HG02852 (cell line): ENCODE results near the gene ARL2BP.

Experiments
- ATAC-seq: cut with Tn5 transposase; IDR thresholded peaks from one replicate; pipeline ENCODE4 v1.9.1; 2021; ENCODE audit warnings: mild to moderate bottlenecking, moderate library complexity; ENCODE audit not compliant: unreplicated experiment

The ARL2BP gene

DNA sequence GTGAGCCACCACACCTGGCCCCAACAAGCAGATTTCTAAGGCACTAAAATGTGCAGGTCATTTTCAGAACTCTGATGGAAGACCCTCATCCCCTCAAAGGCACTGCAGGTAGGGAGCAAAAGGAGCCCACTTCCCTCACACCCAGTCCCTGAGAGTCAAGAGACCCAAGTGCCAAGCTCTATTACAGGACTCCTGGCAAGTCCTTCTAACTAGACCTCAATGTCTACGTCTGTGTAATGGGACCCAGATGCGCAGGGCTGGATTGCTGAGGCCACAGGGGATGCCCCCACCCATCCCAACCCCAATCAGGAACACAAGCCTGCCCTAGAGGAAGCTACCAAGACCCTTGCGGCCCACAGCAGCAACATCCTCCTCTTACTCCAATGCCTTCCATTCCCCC is 36.7 kb downstream of the ARL2BP start:
- ATAC-seq = no peak

DNA sequence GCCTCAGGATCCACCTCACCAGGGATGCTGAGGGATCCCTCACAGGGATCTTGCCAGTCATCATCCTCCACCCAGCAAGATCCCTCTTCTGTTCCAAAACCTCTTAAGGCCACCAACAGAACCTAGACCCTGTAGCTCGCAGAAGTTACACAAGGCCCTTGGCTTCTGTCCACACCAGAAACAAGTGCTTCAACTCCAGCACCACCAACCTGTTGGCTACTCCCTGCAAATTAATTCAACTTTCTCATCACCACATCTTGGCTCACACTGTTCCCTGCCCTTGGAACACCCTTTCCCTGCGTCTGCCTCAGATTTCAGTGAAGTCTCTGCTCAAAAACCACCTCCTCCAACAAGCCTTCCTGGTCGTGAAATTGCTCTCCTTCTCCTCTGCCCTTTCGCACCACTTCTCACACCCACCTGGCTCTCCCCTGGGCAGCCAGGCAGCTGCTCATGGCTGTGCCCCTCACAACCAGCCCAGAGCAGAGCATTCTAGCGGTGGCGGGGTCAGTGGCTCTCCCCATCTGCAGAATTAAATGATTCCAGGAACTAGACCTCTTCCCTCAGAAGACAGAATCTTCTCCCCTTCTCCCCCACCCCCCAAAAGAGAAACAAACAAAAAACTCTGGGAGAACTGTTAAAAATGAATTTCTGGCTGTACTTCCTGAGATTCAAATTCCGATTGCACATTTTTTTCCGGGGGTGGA is 37.6 kb downstream of the ARL2BP start:
- no peak for ATAC-seq

DNA sequence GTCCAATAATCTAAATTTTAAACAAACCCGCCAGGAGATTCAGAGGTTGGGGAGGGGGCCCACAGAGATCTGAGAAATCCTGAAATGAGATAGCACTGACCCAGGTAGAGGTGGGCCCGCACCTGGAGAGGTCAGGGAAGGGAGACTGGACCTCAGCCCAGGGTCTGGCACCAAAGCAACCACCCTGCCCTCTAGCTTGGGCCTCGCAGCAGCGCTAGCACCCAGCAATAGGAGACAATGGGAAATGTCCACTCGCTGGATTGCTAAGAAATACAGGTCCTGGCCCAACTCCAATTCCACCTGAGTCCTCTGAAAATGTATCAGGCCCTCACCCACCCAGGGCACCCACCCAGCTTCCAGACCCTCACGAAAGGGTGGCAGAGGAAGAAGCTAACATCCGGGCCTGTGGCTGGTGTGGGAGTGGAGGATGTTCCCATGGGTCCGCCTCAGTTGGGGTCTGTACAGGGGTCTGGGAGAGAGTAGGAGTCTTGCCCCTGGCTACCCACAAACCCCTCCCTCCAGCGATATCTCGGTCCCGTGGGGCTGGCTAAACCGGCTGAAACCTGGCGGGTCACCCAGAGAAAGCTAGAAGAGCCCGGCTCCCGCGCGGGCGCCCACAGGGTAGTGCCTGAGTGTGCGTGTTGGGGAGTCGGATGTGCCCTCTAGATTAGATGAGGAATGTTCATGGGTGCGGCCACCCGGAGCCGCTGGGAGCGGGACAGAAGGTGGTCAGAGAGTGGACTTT is 38.3 kb downstream of the ARL2BP start:
- no peak for ATAC-seq

DNA sequence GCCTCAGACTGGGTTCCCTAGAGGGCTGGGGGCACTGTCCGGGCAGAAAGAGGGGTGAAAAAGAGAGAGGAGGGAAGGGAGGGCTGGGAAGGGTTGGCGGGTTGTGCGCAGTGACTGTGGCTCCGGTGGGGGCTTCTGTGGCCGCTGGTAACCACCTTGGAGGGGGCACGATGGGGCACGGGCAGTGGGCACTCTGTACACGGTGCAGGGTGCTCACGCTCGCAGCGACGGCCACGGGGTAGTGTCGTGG is 38.8 kb downstream of the ARL2BP start:
- ATAC-seq = no peak

DNA sequence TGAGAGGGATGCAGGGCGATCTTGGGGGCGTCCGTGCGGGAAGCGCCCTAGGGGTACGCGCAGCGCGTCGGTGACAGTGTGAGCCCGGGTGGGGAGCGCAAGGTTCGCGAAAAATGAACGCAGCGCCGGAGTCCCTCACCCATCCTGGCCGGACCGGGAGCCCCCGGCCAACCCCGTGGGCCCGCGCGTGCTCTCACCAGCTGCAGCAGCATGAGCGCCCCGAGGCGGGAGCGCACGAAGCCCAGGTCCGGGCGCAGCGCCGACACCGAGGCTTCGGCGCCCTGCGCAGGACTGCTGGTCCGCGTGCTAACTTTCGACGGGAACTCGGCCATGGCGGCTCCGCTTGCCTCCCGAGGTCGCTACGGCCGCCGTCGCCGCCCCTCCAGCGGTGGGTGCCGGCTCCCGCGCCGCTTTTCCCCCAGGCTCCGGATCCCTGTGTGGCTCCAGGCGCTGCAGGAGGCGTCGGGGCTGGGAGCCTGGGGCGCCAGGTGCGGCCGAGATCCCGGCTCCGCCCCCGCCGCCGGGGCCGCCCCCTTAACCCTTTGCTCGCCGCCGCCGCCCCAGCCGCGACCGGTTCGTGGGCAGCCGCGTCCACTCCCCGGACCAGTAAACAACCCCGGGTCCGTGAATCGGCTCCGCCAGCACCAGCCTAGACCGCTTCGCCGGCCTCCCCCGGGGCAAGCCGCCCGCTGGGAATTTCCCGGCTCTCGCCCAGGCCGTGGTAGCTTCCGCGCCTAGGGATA is 39.3 kb downstream of the ARL2BP start, which contains the start of gene PLLP:
TSS of gene PLLP (minus strand) at position 464 of the 743 bp plus-strand sequence. CDS start at position 332, 132 bp downstream.
- ATAC-seq = no peak

DNA sequence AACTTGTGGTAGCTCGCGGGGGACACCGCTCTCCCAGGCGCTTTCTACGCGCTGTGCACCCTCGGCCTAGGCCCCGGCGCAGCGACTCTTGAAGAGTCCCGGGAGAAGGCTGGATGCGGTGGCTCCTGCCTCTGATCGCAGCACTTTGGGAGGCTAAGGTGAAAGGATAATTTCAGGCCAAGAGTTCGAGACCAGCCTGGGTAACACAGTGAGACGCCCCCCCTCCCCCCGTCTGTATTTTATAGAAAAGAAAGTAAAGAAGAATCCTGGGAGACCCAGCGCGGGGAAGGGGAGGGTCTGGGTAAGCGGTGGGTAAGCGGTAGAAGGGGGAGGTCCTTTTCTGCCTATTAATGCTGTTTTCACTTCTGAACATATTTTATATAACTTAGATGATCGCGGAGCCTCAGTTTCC is 39.9 kb downstream of the ARL2BP start:
- ATAC-seq = no peak

DNA sequence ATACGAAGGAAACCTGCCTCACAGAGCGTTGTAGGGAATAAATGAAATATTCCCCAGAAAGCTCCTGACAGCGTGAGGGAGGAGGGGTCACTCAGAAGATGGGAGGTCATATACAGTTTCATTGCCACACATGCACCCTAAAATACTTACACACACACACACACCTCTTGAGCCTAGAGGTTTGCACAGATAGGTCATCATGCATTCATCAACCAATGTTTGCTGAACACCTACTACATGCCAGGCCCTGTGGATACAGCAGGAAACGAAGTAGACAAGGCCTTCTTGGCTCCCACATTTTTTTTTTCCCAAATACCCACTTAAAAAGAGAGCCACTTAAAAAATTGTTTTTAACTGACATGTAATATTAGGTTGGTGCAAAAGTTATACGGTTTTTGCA is 40.3 kb downstream of the ARL2BP start:
- ATAC-seq = no peak

DNA sequence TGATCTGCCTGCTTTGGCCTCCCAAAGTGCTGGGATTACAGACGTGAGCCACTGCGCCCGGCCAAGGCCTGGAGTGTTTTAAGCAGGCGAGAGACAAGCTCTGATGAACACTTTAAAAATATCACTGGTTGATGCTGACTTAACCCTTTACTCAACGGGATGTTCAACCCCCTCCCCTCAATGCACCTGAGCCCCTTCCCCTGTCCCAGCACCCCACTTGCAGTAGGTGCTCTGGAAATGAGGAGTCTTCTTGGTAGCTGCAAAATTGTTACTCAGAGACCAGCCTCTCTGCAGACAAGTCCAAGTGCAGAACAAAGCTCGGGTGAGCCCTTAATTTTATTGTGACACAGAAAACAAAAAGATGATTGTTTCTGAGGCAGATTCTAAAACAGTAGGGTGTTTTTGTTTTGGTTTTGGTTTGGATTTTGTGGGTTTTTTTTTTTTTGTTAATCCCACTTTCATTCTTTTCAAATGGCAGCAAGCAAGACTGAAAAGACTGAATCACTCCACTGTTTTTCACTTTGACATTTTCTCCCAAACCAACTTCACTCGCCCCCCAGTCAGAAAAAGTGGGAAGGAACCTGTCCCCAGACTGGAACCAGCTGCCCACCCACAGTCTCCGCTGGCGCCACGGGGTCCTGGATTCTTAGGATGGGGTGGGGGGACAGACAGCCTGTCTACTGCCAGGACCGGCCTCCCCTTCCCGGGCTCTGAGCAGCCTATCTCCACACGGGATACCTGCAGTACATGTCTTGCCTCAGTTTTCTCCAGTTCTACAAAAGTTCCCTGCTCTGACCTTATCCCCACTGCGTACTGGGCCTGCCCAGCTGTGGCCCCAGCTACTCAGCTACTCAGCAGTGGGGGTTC is 44.6 kb downstream of the ARL2BP start:
- ATAC-seq = no peak

DNA sequence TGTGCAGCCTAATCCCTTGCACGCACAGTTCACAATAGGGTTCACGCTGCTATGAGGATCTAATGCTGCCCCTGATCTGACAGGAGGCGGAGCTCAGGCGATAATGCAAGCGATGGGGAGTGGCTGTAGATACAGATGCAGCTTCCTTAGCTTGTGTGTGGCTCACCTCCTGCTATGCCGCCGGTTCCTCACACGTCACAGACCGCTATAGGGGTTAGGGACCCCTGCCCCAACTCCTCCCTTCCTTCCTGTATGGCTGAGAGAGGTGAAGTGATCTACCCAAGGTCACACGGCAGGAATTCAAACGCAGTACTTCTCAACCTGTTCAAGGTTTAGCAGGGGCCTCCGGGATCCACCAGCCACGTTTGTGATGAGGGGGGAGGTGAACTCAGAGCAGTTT is 52.8 kb downstream of the ARL2BP start:
- no peak for ATAC-seq

DNA sequence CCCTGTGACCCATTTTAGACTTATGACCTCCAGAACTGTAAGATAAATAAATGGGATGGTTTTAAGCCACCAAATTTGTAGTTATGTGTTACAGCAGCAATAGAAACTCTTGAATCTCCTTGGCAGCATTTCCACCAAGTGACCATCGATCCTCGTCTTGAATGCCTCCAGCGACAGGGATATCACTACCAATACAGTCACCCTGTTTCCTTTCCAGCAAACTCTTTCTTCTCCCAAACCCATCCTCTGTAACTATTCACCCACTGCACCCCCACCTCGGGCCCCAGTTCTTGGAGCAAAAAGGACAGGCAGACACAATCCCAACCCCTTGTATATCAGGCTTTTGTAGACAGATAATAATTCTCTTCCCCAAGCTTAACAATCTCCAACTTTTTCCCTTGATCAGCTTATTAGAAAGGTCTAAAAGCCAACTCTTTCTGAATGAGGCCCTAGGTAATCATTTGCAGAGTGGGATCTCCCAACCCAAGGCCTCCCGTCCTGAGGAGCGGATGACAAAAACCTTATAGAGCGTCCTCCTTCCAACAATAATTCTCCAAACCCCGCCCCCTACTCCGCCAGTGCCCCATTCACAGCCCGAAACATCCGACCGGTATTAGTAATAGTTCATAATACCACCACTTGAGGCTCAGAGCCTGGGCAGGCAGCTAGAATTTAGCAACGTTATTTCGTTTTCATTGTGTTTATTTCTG is 54.1 kb downstream of the ARL2BP start:
- peak; percentile 13 for ATAC-seq

DNA sequence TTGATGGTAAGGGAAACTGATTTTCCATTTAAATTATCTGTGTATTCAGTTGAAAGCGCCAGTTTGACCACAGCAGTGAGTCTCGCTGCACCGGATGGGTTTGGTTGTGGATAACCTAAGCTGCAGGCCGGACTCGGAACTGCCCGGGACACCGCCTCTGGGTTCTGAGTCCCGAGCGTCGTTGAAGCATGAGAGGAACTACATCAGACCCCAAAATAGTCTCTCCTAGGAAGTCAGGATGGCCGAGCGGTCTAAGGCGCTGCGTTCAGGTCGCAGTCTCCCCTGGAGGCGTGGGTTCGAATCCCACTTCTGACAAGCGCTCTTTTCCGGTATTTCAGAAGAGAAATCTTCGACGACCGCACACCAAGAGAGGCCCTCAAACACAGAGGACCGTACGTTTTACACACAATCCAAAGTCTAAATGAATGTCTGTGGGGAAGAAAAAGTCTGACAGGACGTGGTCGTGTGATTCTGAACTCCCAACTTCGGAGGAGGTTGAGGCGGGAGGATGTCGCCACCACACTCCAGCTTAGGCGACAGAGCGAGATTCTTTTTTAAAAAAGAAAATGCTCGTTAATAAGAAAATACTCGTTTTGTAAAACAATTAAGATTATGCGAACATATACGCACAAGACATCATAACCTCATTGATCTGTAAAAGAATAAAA is 54.8 kb downstream of the ARL2BP start:
- ATAC-seq = peak; percentile 45

DNA sequence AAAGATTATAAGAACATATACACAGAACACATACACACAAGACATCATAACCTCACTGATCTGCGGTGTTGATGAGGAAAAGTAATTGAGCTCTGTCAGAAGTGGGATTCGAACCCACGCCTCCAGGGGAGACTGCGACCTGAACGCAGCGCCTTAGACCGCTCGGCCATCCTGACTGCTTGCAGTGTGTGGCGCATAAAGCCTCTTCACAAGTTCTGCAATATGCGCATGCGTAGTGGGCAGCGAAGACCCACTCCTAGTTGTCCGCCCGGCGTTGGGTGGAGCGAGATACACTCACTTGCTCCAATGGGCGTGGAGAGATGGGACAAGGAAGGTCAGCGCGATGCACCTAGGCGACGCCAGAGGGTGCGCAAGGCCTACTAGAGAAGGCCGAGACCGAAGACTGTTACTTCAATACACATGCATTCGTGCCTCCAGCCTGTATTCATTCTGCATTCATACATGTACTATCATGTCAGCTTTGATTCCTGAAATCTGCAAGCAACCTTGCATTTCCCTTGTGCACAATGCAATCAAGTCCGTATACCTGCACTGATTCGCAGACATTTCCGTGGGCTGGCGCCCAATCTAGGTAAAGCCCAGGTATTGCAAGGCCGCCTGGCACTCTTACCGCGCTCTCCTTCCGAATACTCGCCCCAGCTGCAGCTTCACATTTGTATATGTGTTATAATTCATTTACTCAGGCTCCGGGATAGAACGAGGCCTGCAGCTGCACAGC is 55.5 kb downstream of the ARL2BP start:
- ATAC-seq = peak; percentile 78

DNA sequence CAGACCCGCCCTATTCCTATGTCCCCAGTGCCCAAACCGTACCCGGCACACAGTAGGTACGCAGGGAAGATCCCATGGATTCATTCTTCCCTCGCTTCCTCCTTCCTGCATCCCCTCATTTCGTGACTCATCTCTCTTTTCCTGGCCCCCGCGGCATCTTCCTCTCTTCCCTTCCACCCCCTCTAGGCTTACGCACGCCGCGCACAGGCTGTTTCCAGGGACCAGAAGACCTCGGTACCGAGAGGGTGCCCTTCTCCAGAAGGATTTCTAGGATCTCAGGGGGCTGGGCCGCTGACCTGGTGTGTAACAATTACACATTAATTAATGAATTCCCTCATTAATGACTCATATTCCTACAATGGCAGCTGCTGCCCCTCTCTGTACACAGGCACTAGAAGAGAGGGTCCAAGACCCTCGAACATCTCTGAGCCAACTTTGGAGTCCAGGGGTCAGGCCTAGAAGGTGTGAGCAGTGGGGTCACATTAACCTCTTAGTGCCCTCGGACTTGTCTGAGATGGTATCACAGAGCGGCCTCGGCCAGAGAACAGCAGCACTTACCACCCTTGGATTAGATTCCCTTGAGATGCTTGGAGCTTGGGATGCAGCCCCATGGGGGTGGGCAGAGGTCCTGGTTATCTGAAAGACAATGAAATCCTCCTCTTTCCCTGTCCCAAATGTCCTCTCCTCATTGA is 56.2 kb downstream of the ARL2BP start:
- ATAC-seq = no peak
